Brain microvascular endothelial cell (primary cell): ENCODE results near the gene CPNE6.

Experiments
- DNase-seq: peaks from one replicate; pipeline ENCODE4 v3.0.0-alpha.2; 2020
- H3K27ac ChIP-seq: fragments of 250-450 bp; sonication (Bioruptor Pico); 2 replicates; pipeline ENCODE4 v1.5.1; 2020; ENCODE audit warnings: mild to moderate bottlenecking, moderate library complexity
- H3K27me3 ChIP-seq: fragments of 250-450 bp; sonication (Bioruptor Pico); replicated peaks from 2 replicates; pipeline ENCODE4 v1.5.1; 2020; ENCODE audit warnings: mild to moderate bottlenecking
- H3K36me3 ChIP-seq: fragments of 250-450 bp; sonication (Bioruptor Pico); replicated peaks from 2 replicates; pipeline ENCODE4 v1.5.1; 2020; ENCODE audit warnings: mild to moderate bottlenecking
- H3K4me3 ChIP-seq: 2 replicates; pipeline ENCODE4 v1.5.1; 2011; ENCODE audit warnings: low read depth, mild to moderate bottlenecking, control low read depth, low read length, moderate library complexity
- CTCF ChIP-seq: IDR thresholded peaks from 2 replicates; pipeline ENCODE4 v1.5.1; 2011; ENCODE audit warnings: low read depth, mild to moderate bottlenecking, moderate library complexity, low read length, control low read depth, inconsistent platforms; ENCODE audit errors: missing control alignments
- in situ Hi-C: cut with HindIII; loops from 2 replicates; pipeline ENCODE4 v1.10.0; 2017; ENCODE audit warnings: low sequenced_read_pairs, low pct_ligation_motif_present

Gene CPNE6

GRCh38 chr14:24096545-24097181 lies 25.3 kb downstream of the CPNE6 start:
- no peak overlapping the region for H3K4me3 ChIP-seq
- no peaks in the 10 kb centered on the region for H3K27me3 ChIP-seq
- H3K36me3 ChIP-seq, result no peaks in the 10 kb centered on the region
- TF ChIP-seq CTCF, result no peak
- no peak overlapping the region for H3K27ac ChIP-seq
- no peak for DNase-seq
- in situ Hi-C loops, result no loop called here

- Histone ChIP-seq H3K4me3 (no peak overlapping the region), H3K27me3 (no peaks in the 10 kb centered on the region), H3K36me3 (no peaks in the 10 kb centered on the region), H3K27ac (no peak overlapping the region)
- DNase-seq, result no peak
- no peak for TF ChIP-seq CTCF
- in situ Hi-C loops, result no loop called here
These were observed 27.0 kb downstream of the CPNE6 start for GRCh38 chr14:24098229-24098926.

GRCh38 chr14:24098927-24099813 lies 27.8 kb downstream of the CPNE6 start:
- Histone ChIP-seq H3K36me3 (no peaks in the 10 kb centered on the region), H3K4me3 (no peak overlapping the region), H3K27ac (no peak overlapping the region), H3K27me3 (no peaks in the 10 kb centered on the region)
- DNase-seq, result no peak
- TF ChIP-seq CTCF, result no peak
- in situ Hi-C loops, result no loop called here

GRCh38 chr14:24100197-24100981 lies 29.0 kb downstream of the CPNE6 start:
- no peak for TF ChIP-seq CTCF
- in situ Hi-C loops, result no loop called here
- no peaks in the 10 kb centered on the region for H3K36me3 ChIP-seq
- no peaks in the 10 kb centered on the region for H3K27me3 ChIP-seq
- no peak overlapping the region for H3K4me3 ChIP-seq
- DNase-seq, result no peak
- H3K27ac ChIP-seq, result no peak overlapping the region

- no peak overlapping the region for H3K4me3 ChIP-seq
- TF ChIP-seq CTCF, result no peak
- no peak for DNase-seq
- H3K36me3 ChIP-seq, result no peaks in the 10 kb centered on the region
- no peak overlapping the region for H3K27ac ChIP-seq
- in situ Hi-C loops, result no loop called here
- H3K27me3 ChIP-seq, result no peaks in the 10 kb centered on the region
These were observed 29.7 kb downstream of the CPNE6 start for GRCh38 chr14:24100982-24101494.
